Endothelial cell of umbilical vein (primary cell): ENCODE measurements around the gene MYH10.

Experiments
- EZH2 ChIP-seq: IDR thresholded peaks from 2 replicates; pipeline ENCODE4 v1.6.1; 2012; ENCODE audit warnings: borderline replicate concordance, low read depth, mild to moderate bottlenecking, moderate library complexity, low read length, inconsistent platforms; ENCODE audit not compliant: severe bottlenecking
- FOS ChIP-seq: IDR thresholded peaks from 2 replicates; pipeline ENCODE4 v1.6.1; 2011; ENCODE audit warnings: mild to moderate bottlenecking, low read length, moderate library complexity, borderline replicate concordance; ENCODE audit not compliant: insufficient read depth
- GATA2 ChIP-seq: IDR thresholded peaks from 2 replicates; pipeline ENCODE4 v1.7.0; 2011; ENCODE audit warnings: low read depth, mild to moderate bottlenecking, moderate library complexity, mixed read lengths, low read length; ENCODE audit not compliant: insufficient read length, insufficient read depth
- JUN ChIP-seq: IDR thresholded peaks from 2 replicates; pipeline ENCODE4 v1.6.1; 2011; ENCODE audit warnings: borderline replicate concordance, low read depth; ENCODE audit not compliant: insufficient read length, insufficient read depth
- MAX ChIP-seq: IDR thresholded peaks from 2 replicates; pipeline ENCODE4 v1.6.1; 2011; ENCODE audit not compliant: insufficient read depth, insufficient read length
- MYC ChIP-seq: IDR thresholded peaks from one replicate; pipeline ENCODE4 v1.6.1; 2011; ENCODE audit warnings: mild to moderate bottlenecking, low read depth, low read length
- POLR2A ChIP-seq: IDR thresholded peaks from 2 replicates; pipeline ENCODE4 v1.6.1; 2012; ENCODE audit warnings: low read depth, mild to moderate bottlenecking, control low read depth, low read length
- POLR2AphosphoS5 ChIP-seq: IDR thresholded peaks from 2 replicates; pipeline ENCODE4 v1.6.1; 2012; ENCODE audit warnings: low read depth, mild to moderate bottlenecking, control low read depth, low read length, moderate library complexity; ENCODE audit not compliant: insufficient read depth
- TF ChIP-seq, protein P1 (sequence below), 2 donors: IDR thresholded peaks; 1 replicate in 1 of 2; 2 replicates in 1 of 2; pipeline ENCODE4 v1.5.1; 2011; ENCODE audit warnings: low read length in 2 of 2, mild to moderate bottlenecking in 2 of 2, moderate library complexity in 2 of 2, control low read depth in 1 of 2, inconsistent platforms in 1 of 2, low read depth in 1 of 2; ENCODE audit not compliant: insufficient read depth in 1 of 2; ENCODE audit errors: extremely low read depth in 1 of 2

DNA sequence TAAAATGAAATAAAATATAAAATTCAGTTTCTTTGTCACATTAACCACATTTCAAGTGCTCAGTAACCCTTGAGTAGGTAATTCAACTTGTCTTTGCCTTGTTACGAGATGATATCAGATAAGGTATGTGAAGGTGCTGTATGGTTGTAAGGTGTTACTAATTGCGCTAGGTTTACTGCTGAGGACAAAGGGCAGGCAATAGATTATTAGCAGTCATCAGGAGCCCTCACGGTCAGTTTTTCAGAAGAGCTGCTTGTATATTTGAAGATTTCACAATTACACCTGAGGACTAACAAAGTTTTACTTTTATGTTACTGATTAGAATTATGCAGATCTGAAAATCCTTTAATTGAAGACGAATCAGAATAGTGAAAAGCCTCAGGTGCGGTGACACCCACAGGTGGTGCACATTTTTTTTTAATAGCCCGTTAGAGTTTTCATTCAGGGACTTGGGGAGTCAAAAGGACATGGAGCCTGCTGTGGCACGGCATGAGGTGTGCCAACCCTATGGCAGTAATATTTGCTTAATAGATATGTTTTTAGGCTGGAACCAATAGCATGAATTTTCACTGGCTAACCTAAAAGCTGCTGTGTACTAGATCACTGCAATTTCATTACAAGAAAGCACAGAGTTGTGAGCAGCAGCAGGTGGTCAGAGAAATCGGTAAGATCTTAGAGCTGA is 178.5 kb downstream of the MYH10 start:
- TF ChIP-seq, protein P1, sequence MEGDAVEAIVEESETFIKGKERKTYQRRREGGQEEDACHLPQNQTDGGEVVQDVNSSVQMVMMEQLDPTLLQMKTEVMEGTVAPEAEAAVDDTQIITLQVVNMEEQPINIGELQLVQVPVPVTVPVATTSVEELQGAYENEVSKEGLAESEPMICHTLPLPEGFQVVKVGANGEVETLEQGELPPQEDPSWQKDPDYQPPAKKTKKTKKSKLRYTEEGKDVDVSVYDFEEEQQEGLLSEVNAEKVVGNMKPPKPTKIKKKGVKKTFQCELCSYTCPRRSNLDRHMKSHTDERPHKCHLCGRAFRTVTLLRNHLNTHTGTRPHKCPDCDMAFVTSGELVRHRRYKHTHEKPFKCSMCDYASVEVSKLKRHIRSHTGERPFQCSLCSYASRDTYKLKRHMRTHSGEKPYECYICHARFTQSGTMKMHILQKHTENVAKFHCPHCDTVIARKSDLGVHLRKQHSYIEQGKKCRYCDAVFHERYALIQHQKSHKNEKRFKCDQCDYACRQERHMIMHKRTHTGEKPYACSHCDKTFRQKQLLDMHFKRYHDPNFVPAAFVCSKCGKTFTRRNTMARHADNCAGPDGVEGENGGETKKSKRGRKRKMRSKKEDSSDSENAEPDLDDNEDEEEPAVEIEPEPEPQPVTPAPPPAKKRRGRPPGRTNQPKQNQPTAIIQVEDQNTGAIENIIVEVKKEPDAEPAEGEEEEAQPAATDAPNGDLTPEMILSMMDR (IDR thresholded peaks at IDR 0.05; ENCODE audit: extremely low read depth in 1 of 2, insufficient read depth in 1 of 2, low read depth in 1 of 2, low read length in 2 of 2): no peak
- TF ChIP-seq EZH2: no peak
- TF ChIP-seq POLR2A: no peak
- no peak for TF ChIP-seq JUN
- TF ChIP-seq POLR2AphosphoS5: no peak
- TF ChIP-seq MAX: no peak
- no peak for TF ChIP-seq FOS
- no peak for TF ChIP-seq GATA2
- TF ChIP-seq MYC: no peak
